ENCODE results near the gene GPR6. TPM values are rescaled to one million over a fixed set of nuclear protein-coding genes. Genes with fewer than 3 reads are reported as not detected.
A peak's percentile ranks its signal among the peaks of the same experiment; 100 is the strongest.

The GPR6 gene
- total and polyA plus RNA-seq, 9 of the 15 experiments (the other 6 are each of a cell fraction or from before 2014, with no cell fraction given) = not detected

DNA sequence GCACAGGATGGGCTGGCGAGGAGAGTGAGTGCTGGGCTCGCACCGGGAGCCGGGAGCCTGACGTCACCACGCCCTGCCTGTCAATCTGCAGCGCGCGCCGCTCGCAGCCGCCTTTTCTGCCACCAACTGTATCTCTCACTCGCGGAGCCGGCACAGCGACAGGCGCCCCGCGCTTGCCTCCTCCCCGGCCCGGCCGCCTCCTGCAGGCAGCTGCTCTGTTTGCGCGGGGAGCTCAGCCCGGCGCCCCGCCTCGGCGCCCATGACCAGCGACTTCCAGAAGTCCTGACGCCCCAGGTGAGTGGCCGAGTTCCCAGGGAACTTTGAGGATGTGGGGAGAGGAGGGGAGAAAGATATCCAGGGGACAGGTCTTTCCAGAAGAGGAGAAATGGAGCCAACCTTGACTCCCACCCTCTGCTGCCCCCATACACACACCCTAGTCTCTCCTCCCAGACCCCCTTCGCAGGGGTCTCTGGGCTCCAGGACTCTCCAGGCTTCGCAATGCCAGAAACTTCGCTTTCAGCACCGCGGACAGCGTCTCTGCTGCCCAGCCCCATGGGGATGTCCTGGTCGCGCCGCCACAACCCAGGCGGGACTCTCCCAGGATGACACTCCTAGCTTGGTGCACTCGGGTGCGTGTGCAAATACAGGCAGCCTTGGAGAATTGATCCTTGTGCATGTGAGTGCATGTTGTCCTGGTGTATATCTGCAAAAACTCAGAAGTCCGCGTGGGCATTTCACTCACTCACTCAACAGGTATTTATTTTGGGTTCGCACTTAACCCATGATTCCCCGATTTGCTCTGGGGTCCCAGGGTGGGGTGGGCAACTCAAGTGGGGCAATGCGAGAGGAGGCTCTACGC, at the start of gene GPR6 (continued):
- no peak for TF ChIP-seq PHF8 (IDR thresholded peaks at IDR 0.05; ENCODE audit: borderline replicate concordance, low read length)
- no peak for TF ChIP-seq RAD51 (IDR thresholded peaks at IDR 0.05; ENCODE audit: borderline replicate concordance, low read depth)
- TF ChIP-seq, protein P1, sequence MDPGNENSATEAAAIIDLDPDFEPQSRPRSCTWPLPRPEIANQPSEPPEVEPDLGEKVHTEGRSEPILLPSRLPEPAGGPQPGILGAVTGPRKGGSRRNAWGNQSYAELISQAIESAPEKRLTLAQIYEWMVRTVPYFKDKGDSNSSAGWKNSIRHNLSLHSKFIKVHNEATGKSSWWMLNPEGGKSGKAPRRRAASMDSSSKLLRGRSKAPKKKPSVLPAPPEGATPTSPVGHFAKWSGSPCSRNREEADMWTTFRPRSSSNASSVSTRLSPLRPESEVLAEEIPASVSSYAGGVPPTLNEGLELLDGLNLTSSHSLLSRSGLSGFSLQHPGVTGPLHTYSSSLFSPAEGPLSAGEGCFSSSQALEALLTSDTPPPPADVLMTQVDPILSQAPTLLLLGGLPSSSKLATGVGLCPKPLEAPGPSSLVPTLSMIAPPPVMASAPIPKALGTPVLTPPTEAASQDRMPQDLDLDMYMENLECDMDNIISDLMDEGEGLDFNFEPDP (CRISPR knock-in tag; IDR thresholded peaks at IDR 0.05) = no peak
- TF ChIP-seq ZKSCAN1 (IDR thresholded peaks at IDR 0.05; ENCODE audit: low read depth, low read length) = no peak
- no peak for TF ChIP-seq MAFK (IDR thresholded peaks at IDR 0.05; ENCODE audit: low read length)
- peak in 1 of 2 experiments; percentile 59; a peak in 1 of 4 replicates for TF ChIP-seq MAZ (CRISPR knock-in tag; conservative IDR thresholded peaks at IDR 0.05 in 1 of 2, IDR thresholded peaks at IDR 0.05 in 1 of 2)
- no peak for TF ChIP-seq ADNP (tag; IDR thresholded peaks at IDR 0.05)
- TF ChIP-seq ZNF253 (CRISPR knock-in tag; conservative IDR thresholded peaks at IDR 0.05) = no peak
- no peak for TF ChIP-seq ZNF274 (IDR thresholded peaks at IDR 0.05; ENCODE audit: borderline replicate concordance, low read depth, low read length)
- no peak for TF ChIP-seq SREBF2 (CRISPR knock-in tag; IDR thresholded peaks at IDR 0.05)
- no peak for TF ChIP-seq TEAD2 (tag; IDR thresholded peaks at IDR 0.05)
- no peak for TF ChIP-seq ZNF134 (CRISPR knock-in tag; conservative IDR thresholded peaks at IDR 0.05)
- TF ChIP-seq, protein P2, sequence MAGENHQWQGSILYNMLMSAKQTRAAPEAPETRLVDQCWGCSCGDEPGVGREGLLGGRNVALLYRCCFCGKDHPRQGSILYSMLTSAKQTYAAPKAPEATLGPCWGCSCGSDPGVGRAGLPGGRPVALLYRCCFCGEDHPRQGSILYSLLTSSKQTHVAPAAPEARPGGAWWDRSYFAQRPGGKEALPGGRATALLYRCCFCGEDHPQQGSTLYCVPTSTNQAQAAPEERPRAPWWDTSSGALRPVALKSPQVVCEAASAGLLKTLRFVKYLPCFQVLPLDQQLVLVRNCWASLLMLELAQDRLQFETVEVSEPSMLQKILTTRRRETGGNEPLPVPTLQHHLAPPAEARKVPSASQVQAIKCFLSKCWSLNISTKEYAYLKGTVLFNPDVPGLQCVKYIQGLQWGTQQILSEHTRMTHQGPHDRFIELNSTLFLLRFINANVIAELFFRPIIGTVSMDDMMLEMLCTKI (IDR thresholded peaks at IDR 0.05; ENCODE audit: partially characterized antibody) = no peak
- 0 out of 2 replicates have a peak, but pooled peaks have one; percentile 31 for TF ChIP-seq FOXP1 (CRISPR knock-in tag; IDR thresholded peaks at IDR 0.05)
- TF ChIP-seq, protein P3, sequence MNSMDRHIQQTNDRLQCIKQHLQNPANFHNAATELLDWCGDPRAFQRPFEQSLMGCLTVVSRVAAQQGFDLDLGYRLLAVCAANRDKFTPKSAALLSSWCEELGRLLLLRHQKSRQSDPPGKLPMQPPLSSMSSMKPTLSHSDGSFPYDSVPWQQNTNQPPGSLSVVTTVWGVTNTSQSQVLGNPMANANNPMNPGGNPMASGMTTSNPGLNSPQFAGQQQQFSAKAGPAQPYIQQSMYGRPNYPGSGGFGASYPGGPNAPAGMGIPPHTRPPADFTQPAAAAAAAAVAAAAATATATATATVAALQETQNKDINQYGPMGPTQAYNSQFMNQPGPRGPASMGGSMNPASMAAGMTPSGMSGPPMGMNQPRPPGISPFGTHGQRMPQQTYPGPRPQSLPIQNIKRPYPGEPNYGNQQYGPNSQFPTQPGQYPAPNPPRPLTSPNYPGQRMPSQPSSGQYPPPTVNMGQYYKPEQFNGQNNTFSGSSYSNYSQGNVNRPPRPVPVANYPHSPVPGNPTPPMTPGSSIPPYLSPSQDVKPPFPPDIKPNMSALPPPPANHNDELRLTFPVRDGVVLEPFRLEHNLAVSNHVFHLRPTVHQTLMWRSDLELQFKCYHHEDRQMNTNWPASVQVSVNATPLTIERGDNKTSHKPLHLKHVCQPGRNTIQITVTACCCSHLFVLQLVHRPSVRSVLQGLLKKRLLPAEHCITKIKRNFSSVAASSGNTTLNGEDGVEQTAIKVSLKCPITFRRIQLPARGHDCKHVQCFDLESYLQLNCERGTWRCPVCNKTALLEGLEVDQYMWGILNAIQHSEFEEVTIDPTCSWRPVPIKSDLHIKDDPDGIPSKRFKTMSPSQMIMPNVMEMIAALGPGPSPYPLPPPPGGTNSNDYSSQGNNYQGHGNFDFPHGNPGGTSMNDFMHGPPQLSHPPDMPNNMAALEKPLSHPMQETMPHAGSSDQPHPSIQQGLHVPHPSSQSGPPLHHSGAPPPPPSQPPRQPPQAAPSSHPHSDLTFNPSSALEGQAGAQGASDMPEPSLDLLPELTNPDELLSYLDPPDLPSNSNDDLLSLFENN (IDR thresholded peaks at IDR 0.05; ENCODE audit: low read depth in 2 of 2, low read length in 2 of 2) = no peak
- peak; percentile 30; the same call in 1 of the 2 replicates for TF ChIP-seq NR3C1 (CRISPR knock-in tag; IDR thresholded peaks at IDR 0.05)
- TF ChIP-seq, protein P4, sequence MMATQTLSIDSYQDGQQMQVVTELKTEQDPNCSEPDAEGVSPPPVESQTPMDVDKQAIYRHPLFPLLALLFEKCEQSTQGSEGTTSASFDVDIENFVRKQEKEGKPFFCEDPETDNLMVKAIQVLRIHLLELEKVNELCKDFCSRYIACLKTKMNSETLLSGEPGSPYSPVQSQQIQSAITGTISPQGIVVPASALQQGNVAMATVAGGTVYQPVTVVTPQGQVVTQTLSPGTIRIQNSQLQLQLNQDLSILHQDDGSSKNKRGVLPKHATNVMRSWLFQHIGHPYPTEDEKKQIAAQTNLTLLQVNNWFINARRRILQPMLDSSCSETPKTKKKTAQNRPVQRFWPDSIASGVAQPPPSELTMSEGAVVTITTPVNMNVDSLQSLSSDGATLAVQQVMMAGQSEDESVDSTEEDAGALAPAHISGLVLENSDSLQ (IDR thresholded peaks at IDR 0.05) = 0 out of 2 replicates have a peak, but pooled peaks have one; percentile 1
- TF ChIP-seq EZH2 (IDR thresholded peaks at IDR 0.05; ENCODE audit: borderline replicate concordance, low read depth, low read length) = no peak
- TF ChIP-seq MAFF (IDR thresholded peaks at IDR 0.05; ENCODE audit: low read length) = no peak
